SIG-M5 treated with dmso at 0.1 percent for 504 hours (cell line): ENCODE measurements around the gene CEP192.

Experiments used
- DNase-seq: peaks from one replicate; lab custom pipeline; 2025; ENCODE audit not compliant: unreplicated experiment; lab: John Stamatoyannopoulos, UW

CEP192 gene

DNA sequence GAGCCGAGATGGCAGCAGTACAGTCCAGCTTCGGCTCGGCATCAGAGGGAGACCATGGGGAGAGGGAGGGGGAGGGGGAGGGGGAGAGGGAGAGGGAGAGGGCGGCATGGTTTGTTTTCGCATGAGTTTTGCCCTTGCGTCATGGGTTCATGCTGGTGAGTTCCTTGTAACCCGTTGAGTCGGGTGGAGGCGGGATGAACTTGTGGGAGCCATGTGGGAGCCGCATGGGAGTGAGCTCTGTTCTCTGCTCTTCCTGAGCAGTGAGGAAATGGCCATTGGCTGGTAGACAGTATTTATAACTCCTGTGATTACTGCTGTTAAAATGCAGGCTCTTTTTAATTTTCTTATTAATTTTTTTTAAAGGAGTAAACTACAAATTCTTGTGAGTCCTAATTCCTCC lies 108.0 kb downstream of the CEP192 start:
- no peak for DNase-seq

- DNase-seq, result no peak
These were observed 109.9 kb downstream of the CEP192 start for GRCh38 chr18:13100942-13101658.

DNA sequence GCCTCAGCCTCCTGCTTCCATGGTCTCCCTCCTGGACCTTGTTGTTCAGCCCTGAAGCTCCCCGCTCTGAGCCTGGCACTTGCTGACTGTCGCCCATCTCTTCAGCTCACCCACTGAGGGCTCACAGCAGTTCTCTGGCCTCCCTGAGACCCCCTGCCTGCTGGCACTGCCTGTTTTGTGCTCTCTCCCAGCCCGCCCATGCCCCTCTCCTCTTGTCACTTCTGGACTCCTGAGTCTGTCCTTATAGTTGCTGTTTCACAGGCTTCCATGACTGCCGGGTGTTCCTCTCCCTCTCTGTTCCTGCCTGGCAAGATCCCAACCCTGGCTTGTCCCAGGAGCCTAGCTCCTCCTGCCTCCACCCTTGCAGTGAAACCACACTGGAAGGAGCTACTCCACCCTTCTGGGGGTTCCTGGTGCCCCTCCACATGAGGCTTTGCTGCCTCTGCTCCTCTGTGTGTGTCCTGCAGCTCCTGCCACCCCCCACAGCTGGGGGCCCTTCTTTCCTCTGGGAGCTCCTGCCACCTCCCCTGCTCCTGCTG lies 110.6 kb downstream of the CEP192 start:
- no peak for DNase-seq

- DNase-seq, result no peak
These were observed 112.2 kb downstream of the CEP192 start for GRCh38 chr18:13103366-13103765.

DNA sequence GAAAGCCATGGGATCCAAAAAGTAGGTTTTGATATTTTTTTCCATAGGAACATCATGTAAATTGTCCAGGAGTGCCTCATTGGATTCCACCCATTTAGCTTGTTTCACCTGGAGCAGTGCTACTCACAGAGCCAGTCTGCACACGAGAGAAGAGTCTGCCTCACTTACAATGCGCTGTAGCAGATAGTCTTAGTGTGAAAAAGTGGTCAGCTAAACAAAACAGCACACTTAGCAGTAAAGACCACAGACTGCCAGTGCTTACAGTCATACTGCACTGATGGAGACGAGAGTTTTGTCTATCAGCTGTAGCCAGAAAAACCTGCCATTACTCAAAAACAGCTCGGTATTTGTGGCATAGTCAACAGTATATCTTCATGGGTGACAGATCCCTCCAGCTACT lies 113.9 kb downstream of the CEP192 start:
- DNase-seq, result no peak

GRCh38 chr18:13107074-13107473 lies 115.9 kb downstream of the CEP192 start:
- DNase-seq, result no peak

DNA sequence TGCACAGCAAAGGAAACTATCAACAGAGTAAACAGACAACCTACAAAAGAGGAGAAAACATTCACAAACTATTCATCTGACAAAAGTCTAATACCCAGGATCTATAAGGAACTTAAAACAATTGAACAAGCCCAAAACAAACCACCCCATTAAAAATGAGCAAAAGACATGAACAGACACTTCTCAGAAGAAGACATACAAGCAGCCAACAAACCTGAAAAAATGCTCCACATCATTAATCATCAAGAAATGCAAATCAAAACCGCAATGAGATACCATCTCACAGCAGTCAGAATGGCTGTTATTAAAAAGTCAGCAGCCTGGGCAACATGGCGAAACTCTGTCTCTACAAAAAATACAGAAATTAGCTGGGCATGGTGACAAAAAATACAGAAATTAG lies 117.2 kb downstream of the CEP192 start:
- no peak for DNase-seq

- DNase-seq, result no peak
These were observed 119.4 kb downstream of the CEP192 start for GRCh38 chr18:13110559-13110958.

GRCh38 chr18:13112982-13113381 lies 121.8 kb downstream of the CEP192 start:
- DNase-seq, result peak; percentile 9

DNA sequence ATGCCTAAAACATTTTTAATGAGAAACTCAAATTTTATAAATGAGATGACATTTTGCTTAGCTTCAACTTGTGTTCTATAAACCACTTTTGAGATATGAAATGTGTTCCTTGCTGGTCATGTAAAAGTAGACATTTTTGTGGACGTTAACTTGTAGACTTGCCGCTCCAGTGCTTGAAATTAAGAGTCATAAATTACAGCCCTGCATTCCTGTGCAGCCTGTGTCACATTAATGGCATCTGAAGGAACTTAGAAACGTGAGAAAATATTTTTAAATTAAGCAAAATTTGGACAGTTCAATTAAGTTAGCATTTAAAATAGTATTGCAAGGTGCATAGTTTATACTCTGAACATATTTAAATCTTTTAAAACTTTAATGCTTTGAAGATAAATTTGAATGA lies 129.1 kb downstream of the CEP192 start:
- no peak for DNase-seq

- no peak for DNase-seq
These were observed 129.8 kb downstream of the CEP192 start for GRCh38 chr18:13120983-13121441.

DNA sequence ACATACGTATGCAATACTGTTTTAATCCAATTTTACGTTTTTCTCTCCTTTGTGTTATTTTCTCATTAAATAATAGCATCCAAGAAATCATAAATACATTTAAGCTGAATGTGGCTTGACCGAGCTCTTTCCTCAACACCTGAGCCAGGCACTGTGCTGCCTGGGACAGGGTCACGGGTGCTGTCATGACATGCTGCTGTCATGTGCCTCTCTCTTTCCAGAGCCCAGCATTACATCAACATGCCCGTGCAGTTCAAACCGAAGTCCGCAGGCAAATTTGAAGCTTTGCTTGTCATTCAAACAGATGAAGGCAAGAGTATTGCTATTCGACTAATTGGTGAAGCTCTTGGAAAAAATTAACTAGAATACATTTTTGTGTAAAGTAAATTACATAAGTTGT lies 133.2 kb downstream of the CEP192 start:
- DNase-seq, result no peak

- no peak for DNase-seq
These were observed 134.0 kb downstream of the CEP192 start for GRCh38 chr18:13125191-13125590.

- DNase-seq, result no peak
These were observed 135.9 kb downstream of the CEP192 start for GRCh38 chr18:13126966-13127598.

GRCh38 chr18:13131283-13131682 lies 140.1 kb downstream of the CEP192 start:
- DNase-seq, result no peak

DNA sequence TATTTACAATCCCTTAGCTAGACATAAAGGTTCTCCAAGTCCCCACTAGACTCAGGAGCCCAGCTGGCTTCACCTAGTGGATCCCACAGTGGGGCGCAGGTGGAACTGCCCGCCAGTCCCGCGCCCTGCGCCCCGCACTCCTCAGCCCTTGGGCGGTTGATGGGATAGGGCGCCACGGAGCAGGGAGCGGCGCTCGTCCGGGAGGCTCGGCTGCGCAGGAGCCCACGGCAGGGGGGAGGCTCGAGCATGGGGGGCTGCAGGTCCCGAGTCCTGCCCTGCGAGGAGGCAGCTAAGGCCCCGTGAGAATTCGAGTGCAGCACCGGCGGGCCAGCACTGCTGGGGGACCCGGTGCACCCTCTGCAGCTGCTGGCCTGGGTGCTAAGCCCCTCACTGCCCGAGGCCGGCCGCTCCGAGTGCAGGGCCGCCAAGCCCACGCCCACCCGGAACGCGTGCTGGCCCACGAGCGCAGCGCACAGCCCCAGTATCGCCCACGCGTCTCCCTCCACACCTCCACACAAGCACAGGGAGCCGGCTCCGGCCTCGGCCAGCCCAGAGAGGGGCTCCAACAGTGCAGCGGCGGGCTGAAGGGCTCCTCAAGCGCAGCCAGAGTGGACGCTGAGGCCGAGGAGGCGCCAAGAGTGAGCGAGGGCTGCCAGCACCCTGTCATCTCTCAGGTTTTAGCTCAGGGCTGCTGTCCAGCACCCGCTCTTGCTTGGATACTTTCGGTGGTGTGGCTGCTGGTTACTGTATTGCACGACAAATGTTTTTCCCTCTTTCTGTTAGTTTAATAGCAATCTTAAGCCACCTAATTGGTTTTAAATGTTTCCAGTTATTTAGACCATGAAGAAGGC lies 143.6 kb downstream of the CEP192 start:
- DNase-seq, result no peak

DNA sequence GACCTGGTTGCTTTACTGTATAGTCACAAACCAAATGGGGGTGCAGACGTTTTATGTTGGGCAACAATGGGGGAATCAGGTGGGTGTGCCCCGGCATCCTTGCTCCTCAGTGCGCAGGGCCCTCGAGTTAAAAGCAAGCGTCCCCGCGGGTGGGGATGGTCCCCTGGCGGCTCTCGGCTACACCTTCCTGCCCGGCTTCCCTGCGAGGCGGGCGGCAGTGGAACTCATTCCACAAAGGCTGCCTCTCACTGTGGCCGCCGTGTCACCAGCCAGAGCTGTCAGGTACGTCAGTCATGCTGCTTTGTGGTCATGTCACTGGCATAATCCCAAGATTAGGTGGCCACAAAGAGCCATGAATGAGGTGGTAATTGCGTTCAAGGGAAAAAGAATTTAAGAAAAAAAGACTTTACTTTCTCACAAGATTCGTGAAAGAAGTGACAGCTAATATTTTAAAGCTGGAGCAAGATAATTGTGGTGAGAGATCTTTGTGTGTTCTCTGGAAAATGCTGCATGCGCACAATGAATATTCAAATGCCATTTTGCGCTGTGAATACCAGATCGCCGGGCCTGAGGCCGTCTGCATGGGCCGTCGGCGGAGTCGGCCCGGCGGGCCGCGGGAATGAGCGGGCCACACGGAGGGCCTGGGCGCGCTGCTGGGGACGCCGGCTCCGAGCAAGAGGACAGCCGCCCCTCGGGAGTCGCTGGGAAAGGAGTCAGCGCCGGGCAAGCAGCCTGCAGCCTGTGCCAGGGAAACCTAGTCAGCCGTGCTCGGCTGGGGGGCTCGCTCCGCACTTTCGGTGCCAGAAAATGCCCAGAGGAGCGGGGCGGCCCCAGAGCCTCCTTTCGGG lies 145.1 kb downstream of the CEP192 start:
- no peak for DNase-seq

DNA sequence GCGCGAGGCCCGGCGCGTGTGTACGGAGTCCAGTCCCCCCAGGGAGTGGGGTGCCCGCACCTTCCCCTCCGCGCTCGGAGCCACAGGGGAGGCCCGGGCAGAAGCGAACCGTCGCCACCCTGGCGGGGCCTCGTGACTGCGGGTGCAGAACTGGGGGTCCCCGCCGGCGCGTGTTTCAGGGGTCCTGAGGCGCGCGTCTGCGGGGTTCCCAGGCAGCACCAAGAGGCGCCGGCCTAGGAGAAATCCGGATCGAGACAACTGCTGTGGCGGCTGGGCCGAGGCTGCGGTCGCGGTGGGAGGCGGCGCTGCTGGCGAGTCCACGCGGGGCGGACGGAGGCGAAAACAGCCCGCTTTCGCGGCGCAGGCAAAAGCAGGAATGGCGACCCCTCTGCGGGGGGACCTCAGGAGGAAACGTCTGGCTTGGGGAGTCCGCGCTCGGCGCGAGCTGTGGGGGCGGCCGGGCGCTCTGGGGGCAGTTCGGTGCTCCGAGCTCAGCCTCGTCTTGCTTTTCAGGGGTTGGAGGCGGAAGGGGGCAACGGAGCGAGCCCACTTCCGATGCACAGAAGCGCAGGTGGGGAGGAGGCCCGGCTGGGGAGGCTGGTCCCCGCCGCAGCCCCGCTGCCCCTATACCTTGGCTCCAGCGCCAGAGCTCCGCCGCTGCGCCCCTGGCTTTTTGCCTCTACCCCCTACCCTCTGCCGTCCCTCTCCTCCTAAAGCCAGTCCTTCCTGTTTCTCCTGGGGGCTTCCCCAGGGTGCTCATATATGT lies 145.9 kb downstream of the CEP192 start:
- peak; percentile 31 for DNase-seq

DNA sequence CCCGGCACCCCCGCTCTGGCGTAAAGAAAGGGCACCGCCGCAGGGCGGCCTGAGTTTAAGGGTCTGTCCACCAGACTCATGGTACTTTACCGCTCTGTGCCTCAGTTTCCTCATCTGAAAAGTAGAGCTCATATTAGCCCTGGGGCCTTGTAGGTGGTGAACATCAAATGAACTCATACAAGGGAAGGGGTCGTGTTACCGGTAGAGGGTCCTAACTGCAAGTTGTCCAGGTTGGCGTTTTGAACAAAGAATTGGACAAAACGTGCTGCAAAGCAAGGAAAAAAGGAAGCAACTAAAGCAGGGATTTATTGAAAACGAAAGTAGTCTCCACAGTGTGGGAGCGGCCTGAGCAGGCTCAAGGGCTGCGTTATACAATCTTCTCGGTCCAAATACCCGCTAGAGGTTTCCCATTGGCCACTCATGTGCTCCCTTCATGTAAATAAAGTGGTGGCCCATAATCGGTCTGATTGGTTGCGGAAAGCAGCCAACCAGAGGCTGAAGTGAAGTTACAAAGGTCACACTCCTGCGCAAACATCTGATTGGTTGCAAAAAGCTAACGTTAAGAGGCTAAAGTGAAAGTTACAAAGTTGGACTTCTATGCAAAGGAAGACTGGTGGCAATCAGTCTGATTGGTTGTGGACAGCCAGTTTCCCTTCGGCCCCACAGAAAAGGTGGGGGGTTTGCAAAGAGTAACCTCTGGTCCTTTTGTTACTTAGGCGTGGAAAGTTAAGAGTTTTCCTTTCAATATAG lies 146.7 kb downstream of the CEP192 start:
- DNase-seq, result peak; percentile 67
